Activated T-cell treated with anti-CD3 and anti-CD28 coated beads, Interleukin-2, amount 50 U/mL, for 48 hours (primary cell): Measurements from ENCODE around the gene RHOJ.
"Not testable (repeated sequence)": the region's sequence is repeated elsewhere in the genome, so short reads cannot be mapped to it uniquely, and the experiment has no call there.

ENCODE experiments used
- DNase-seq, 2 experiments: peaks; one replicate each; pipeline ENCODE4 v3.0.0-alpha.2; 2020

The RHOJ gene

DNA sequence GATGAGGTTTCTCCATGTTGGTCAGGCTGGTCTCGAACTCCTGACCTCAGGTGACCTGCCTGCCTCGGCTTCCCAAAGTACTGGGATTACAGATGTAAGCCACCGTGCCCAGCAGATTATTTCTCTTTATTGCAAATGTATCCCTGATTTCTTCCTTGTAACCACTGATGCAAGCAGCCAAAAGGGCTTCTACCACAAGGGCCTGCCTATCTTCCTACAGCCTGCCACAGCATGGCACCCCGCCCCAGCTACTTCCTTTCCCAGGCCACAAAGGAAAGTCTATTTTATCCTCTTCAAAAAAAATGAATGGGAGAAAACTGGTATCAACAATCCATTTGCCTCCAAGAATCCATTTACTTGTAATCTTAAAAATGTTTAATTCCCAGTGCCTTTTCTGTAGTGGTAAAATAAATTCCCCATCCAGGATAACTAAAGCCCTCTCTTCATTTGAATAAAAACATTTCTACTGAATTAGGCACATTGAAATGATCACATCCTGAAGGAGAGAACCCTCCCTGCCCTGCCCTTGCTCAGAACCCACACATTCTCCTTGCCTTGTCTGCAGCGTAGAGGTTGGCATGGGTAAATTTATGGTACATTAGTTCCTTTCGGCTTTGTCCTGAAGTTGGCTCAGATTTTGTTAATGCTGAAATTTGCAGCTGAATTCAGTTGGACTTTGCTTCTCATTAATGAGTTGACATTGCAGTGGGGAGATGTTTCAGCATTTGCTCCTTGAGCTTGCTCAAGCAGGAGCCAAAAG is 95.3 kb downstream of the RHOJ start:
- no peak for DNase-seq

DNA sequence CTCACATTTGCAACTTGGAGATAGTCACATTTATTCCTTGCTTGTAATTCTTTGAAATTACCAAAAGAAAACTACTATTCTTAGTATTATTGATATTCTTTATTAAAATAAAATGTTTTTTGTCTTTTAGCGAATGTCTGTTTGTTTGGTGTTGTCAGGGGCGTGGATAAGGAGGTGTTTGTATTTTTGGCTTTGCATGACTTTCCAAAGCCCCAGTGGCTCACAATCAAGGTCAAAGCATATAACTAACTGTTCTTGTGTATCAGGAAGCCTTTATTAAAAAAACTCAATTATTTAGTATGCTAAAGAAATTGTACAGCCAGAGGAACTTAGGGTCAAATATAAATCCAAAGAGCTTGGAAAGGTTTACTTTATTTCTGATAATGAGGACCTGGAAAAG is 96.6 kb downstream of the RHOJ start:
- no peak for DNase-seq

DNA sequence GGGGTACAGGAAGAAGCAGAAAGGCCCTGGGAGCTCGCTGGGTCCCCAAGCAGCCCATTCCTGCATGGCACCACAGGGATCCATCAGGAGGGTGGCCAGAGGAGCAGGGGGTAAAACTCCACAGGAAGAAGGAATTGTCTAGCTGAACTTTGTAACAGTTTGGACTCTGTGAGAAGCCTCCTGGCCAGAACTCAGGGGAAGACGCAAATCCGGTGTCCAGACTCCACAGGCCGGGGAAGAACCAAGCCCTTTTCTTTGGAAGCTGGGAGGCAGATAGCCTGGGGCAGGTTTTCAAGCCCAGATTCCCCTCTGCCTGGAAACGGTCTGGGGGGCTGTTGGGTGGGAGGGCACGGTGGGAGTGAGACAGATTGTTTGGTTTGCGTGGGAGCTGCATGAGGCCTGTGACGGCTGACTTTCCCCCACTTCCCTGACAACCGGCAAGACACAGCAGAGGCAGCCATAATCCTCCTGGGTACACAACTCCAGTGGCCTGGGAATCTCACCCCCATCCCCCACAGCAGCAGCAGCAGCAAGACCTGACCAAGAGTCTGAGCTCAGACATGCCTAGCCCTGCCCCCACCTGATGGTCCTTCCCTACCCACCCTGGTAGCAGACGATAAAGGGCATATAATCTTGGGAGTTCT is 97.8 kb downstream of the RHOJ start:
- DNase-seq: no peak

DNA sequence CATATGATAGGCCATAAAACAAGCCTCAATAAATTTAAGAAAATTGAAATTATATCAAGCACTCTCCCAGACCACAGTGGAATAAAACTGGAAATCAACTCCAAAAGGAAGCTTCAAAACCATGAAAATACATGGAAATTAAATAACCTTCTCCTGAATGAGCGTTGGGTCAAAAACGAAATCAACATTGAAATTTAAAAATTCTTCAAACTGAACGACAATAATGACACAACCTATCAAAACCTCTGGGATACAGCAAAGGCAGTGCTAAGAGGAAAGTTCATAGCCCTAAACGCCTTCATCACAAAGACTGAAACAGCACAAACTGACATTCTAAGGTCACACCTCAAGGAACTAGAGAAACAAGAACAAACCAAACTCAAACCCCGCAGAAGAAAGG is 100.2 kb downstream of the RHOJ start:
- DNase-seq: not testable (repeated sequence)

DNA sequence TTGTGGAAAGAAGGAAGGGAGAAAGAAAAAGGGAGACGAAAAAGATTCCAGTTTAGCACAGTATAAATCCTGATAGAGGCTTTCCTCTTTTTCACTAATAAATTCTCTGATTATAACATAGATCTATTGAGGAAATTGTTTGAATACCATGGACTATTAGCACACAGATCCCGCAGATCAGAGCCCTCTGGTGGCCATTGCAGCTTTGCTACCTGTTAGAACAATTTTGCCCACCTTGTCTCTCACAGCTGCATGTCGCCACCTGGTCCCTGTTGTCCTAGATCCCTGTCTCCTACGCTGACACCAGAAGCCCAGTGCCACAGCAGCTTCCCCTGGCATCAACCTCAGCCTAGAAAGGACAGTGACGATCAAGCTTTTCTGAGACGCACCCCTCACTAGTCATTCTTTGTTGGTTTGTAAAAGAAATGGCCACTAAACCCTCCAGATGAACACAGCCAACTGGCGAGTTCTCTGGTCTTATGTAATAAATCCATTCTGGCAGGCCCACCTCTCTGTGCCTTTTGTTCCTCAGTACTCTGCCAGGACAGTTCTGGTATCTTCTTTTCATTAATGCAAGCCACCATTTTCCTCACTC is 104.6 kb downstream of the RHOJ start:
- DNase-seq: no peak

DNA sequence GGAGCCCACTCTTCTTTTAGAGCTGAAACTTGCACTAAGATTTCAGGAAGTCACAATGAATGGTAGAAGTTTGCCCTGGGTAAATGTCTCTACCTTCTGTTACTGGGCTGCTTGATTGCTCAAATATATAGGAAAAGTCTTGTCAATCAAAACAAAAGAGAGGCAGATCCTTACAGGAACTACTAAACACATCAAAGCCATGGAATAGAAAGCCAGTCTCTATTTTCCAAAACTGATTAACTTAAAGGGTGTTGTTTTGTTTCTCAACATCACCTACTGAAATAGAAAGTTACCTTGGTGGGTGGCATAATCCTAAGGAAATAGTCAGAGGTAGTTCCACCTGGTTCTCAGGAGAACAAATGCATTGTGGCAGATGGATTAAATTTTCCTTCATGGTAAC is 114.6 kb downstream of the RHOJ start, which contains the start of gene GPHB5:
TSS of gene GPHB5 (minus strand) at position 101 of the 400 bp plus-strand sequence. CDS start 1,086 bp downstream, outside the sequence.
- no peak for DNase-seq

DNA sequence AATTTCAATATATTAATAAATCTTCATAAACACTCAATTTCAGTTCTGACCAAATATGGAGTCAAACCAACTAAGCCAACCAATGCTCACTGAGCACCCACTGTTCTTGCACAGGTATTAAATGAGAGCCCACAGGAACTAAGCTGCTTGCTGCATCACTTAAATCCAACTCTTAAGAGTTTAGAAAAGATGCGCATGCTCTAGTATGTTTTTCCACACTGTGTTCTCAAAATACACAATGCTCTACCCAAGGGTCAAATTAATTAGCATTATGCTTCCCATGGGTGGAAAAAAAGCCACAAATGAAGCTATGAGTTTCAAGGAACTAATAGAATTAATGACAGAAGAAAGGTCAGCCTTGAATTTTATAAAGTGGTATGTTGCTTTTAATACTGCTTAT is 118.2 kb downstream of the RHOJ start:
- no peak for DNase-seq

DNA sequence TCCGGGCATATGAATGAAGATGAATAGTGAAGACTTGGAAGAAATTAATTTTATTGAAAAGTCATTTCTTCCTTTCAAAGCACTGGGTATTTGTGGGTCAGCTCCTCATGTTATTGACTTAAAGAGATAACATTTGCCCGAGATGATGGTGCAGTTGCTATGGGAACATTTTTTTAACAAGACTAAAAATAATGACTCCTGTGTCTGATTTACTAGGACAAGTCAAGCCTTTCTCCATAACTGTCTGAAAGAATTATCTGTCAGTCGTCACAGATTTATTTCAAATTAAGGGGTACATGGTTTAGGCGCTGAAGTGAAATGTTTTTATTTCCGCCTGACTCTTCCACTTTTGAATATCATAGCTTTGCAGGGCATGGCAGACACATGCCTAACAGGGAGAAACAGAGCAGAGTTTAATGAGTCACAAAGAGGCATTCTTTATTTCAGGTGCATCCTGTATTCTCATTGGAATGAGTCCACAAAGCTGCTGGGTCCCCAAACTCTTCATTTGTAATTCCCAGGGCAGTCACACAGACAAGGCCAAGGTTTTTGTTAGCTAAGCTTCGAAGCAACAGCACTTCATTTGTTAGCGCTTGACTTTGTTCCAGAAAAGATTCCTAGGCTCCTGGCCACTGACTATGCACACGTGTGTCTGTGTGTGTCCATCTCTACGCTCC is 118.8 kb downstream of the RHOJ start:
- DNase-seq: no peak

DNA sequence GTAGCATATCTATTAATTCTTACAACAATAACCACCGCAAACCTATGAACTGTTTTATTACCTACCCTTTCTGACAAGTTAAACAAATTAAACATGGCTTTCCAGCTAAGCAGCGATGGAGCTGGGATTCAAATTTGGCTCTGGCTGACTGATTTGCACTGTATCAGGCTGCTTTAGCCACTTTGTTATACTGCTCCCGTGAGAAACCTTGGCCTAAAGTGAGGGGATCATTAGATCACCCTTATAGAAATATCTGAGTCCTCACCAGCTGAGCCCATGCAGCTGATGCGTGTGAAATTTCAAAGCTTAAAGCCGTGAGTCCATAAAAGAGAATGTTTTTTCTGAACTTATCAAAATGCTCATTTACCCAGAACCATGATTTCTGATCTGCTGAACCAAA is 122.6 kb downstream of the RHOJ start:
- DNase-seq: no peak

DNA sequence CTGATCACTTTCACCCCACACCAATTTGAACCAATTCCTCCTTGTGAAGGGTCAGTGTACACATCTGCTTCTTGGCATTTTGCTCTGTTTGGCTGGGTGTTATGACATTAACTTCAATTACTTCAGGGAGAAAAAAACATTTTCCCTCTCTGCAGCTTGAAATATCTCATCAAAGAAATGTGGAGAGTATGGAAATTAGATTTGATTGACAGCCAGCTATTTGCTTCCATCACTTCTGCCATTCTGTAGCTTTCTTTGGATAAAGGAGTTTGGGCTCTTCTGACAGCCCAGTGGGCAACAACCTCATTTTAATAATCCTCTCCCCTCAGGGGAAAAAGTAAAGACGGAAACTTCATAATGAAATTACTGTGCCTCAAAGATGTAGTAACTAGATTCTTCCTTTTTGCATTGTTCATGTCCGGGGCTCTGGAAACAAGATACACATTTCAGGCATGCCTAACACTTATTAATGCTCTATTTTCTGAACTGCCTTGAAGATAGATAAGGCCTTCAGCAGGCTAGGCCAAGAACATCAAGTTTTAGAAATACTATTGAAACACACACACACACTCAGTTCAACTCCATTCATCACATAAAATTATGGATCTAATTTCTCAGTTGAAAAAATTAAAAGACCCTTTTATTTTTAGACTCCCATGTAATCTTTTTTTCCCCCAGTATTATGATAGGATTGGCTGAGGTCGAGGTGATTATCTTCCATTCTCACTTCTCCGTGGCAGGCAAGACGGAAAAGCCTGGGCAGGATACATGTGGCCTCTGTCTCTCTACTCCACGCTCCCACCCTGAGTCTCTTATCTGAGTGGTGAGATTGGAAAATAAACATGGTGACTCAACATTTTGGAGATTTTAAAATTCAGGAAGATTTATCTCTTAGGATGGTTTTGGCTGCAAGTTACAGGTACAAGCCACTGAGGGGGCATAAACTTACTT is 124.8 kb downstream of the RHOJ start:
- no peak for DNase-seq

DNA sequence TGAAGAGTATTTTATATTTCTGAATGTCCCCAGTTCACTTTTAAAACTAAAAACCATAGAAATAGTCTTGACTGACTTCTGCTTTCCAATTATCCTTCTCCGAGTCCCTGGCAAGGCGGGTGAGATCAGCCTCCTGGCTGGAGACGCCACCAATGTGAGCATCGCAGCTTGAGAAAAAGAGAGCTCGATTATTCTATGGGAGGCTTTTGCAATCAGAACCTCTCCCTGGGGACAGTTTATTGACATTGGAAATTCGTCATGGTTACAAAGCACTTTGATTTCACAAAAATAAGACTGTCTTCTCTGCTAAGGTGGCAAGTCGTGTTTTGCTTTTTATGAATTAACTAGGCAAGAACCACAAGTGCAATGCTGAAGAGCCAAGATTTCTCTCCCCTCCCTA is 138.1 kb downstream of the RHOJ start:
- DNase-seq: no peak
